HepG2 (cell line): ENCODE data around the gene STX2. TPM values are rescaled to one million over a fixed set of nuclear protein-coding genes. Genes with fewer than 3 reads are reported as not detected.

Experiments
- CBFB ChIP-seq: sonication (generic); formaldehyde crosslinking; IDR thresholded peaks from 2 replicates; pipeline ENCODE4 v1.4.0; 2020; ENCODE audit warnings: missing genetic modification reagents
- EP300 ChIP-seq, 3 experiments: sonication (generic) in 1 of 3; formaldehyde crosslinking in 1 of 3; IDR thresholded peaks; 2 replicates each; pipeline versions ENCODE4 v1.5.1 to v1.6.1; 2011 to 2020; ENCODE audit warnings: low read depth in 2 of 3, low read length in 2 of 3, borderline replicate concordance in 1 of 3, improper control_type of control experiment in 1 of 3, mild to moderate bottlenecking in 1 of 3, missing genetic modification reagents in 1 of 3, moderate library complexity in 1 of 3
- ERF ChIP-seq: IDR thresholded peaks from 2 replicates; pipeline ENCODE4 v1.6.1; 2018; ENCODE audit warnings: missing biosample characterization, missing genetic modification reagents
- FOXA3 ChIP-seq: IDR thresholded peaks from 2 replicates; pipeline ENCODE4 v1.6.1; 2016; ENCODE audit warnings: missing genetic modification reagents, missing compliant biosample characterization
- HINFP ChIP-seq: sonication (generic); formaldehyde crosslinking; IDR thresholded peaks from 2 replicates; pipeline ENCODE4 v1.4.0; 2020; ENCODE audit warnings: low read depth, mild to moderate bottlenecking, missing genetic modification reagents
- PITX1 ChIP-seq: sonication (generic); formaldehyde crosslinking; IDR thresholded peaks from 2 replicates; pipeline ENCODE4 v1.5.1; 2020; ENCODE audit warnings: mild to moderate bottlenecking, missing genetic modification reagents
- POLR2G ChIP-seq: fragments of 200-400 bp; formaldehyde crosslinking; IDR thresholded peaks from 2 replicates; pipeline ENCODE4 v1.6.1; 2018; ENCODE audit warnings: mild to moderate bottlenecking, low read depth, low read length, moderate library complexity
- RFX1 ChIP-seq: fragments of 450-650 bp; IDR thresholded peaks from 2 replicates; pipeline ENCODE4 v1.6.1; 2017
- SALL1 ChIP-seq: sonication (generic); formaldehyde crosslinking; IDR thresholded peaks from 2 replicates; pipeline ENCODE4 v1.8.0; 2022; ENCODE audit warnings: mild to moderate bottlenecking, missing genetic modification reagents
- ZBTB3 ChIP-seq: sonication (generic); formaldehyde crosslinking; IDR thresholded peaks from 2 replicates; pipeline ENCODE4 v1.4.0; 2020; ENCODE audit warnings: low read depth, mild to moderate bottlenecking, moderate library complexity, missing genetic modification reagents, borderline replicate concordance
- ZNF558 ChIP-seq: sonication (generic); formaldehyde crosslinking; IDR thresholded peaks from 2 replicates; pipeline ENCODE4 v1.9.0; 2022; ENCODE audit warnings: mild to moderate bottlenecking, missing genetic modification reagents, borderline replicate concordance
- polyA plus RNA-seq, 8 experiments: library from polyadenylated mRNA; depleted of rRNA in 3 of 8; stranded (reverse) in 7 of 8; unstranded in 1 of 8; fragments of >200 nt; fragmentation: Illumina TruSeq in 4 of 8; extraction: Trizol in 4 of 8; gene quantifications; 2 replicates each; pipeline versions ENCODE4 v1.2.1 to v1.2.3, GENCODE V29; 2011 to 2016; ENCODE audit warnings: low read depth in 4 of 8, missing spikeins in 1 of 8, mixed read lengths in 1 of 8; ENCODE audit not compliant: insufficient read depth in 1 of 8
- total RNA-seq, 5 experiments: library from RNA; depleted of rRNA; stranded (reverse); fragments of >200 nt; fragmentation: Illumina TruSeq; extraction: Trizol; gene quantifications; 2 replicates each; pipeline ENCODE4 v1.2.3, GENCODE V29; 2016; ENCODE audit warnings: low read depth in 1 of 5
- TF ChIP-seq, protein P1 (sequence below): IDR thresholded peaks from 2 replicates; pipeline ENCODE4 v1.6.1; 2016; ENCODE audit warnings: low read depth, borderline replicate concordance
- TF ChIP-seq, protein P2 (sequence below): sonication (generic); formaldehyde crosslinking; IDR thresholded peaks from 2 replicates; pipeline ENCODE4 v1.5.1; 2020; ENCODE audit warnings: mild to moderate bottlenecking, missing genetic modification reagents, moderate library complexity
- TF ChIP-seq, protein P3 (sequence below): IDR thresholded peaks from 2 replicates; pipeline ENCODE4 v1.6.1; 2016; ENCODE audit warnings: low read depth, control low read depth
- TF ChIP-seq, protein P4 (sequence below): sonication (generic); formaldehyde crosslinking; IDR thresholded peaks from 2 replicates; pipeline ENCODE4 v1.4.0; 2020; ENCODE audit warnings: missing genetic modification reagents
- TF ChIP-seq, protein P5 (sequence below): IDR thresholded peaks from 2 replicates; pipeline ENCODE4 v1.6.1; 2016; ENCODE audit warnings: missing biosample characterization, missing genetic modification reagents, low read depth

STX2 gene
- total and polyA plus RNA-seq, 2 of the 13 experiments (the other 11 are each of a cell fraction or from before 2014, with no cell fraction given) = 13.4 to 25.1 TPM

- peak in 1 of 2 experiments; percentile 34; a peak in 1 of 4 replicates for TF ChIP-seq EP300 (IDR thresholded peaks at IDR 0.05; ENCODE audit: low read depth in 2 of 2, low read length in 2 of 2)
- 0 out of 2 replicates have a peak, but pooled peaks have one; percentile 17 for TF ChIP-seq EP300 (CRISPR knock-in tag; IDR thresholded peaks at IDR 0.05; ENCODE audit: borderline replicate concordance)
- TF ChIP-seq, protein P1, sequence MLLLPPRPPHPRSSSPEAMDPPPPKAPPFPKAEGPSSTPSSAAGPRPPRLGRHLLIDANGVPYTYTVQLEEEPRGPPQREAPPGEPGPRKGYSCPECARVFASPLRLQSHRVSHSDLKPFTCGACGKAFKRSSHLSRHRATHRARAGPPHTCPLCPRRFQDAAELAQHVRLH (CRISPR knock-in tag) = peak; percentile 49; the same call in 1 of the 2 replicates
- peak; percentile 33; the same call in 1 of the 2 replicates for TF ChIP-seq CBFB (CRISPR knock-in tag)
- TF ChIP-seq POLR2G = 0 out of 2 replicates have a peak, but pooled peaks have one; percentile 51
- TF ChIP-seq ERF (CRISPR knock-in tag) = 0 out of 2 replicates have a peak, but pooled peaks have one; percentile 18
- 0 out of 2 replicates have a peak, but pooled peaks have one; percentile 14 for TF ChIP-seq ZBTB3 (CRISPR knock-in tag)
- TF ChIP-seq, protein P2, sequence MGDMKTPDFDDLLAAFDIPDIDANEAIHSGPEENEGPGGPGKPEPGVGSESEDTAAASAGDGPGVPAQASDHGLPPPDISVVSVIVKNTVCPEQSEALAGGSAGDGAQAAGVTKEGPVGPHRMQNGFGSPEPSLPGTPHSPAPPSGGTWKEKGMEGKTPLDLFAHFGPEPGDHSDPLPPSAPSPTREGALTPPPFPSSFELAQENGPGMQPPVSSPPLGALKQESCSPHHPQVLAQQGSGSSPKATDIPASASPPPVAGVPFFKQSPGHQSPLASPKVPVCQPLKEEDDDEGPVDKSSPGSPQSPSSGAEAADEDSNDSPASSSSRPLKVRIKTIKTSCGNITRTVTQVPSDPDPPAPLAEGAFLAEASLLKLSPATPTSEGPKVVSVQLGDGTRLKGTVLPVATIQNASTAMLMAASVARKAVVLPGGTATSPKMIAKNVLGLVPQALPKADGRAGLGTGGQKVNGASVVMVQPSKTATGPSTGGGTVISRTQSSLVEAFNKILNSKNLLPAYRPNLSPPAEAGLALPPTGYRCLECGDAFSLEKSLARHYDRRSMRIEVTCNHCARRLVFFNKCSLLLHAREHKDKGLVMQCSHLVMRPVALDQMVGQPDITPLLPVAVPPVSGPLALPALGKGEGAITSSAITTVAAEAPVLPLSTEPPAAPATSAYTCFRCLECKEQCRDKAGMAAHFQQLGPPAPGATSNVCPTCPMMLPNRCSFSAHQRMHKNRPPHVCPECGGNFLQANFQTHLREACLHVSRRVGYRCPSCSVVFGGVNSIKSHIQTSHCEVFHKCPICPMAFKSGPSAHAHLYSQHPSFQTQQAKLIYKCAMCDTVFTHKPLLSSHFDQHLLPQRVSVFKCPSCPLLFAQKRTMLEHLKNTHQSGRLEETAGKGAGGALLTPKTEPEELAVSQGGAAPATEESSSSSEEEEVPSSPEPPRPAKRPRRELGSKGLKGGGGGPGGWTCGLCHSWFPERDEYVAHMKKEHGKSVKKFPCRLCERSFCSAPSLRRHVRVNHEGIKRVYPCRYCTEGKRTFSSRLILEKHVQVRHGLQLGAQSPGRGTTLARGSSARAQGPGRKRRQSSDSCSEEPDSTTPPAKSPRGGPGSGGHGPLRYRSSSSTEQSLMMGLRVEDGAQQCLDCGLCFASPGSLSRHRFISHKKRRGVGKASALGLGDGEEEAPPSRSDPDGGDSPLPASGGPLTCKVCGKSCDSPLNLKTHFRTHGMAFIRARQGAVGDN (CRISPR knock-in tag) = peak; percentile 60; the same call in 1 of the 2 replicates
- TF ChIP-seq, protein P3, sequence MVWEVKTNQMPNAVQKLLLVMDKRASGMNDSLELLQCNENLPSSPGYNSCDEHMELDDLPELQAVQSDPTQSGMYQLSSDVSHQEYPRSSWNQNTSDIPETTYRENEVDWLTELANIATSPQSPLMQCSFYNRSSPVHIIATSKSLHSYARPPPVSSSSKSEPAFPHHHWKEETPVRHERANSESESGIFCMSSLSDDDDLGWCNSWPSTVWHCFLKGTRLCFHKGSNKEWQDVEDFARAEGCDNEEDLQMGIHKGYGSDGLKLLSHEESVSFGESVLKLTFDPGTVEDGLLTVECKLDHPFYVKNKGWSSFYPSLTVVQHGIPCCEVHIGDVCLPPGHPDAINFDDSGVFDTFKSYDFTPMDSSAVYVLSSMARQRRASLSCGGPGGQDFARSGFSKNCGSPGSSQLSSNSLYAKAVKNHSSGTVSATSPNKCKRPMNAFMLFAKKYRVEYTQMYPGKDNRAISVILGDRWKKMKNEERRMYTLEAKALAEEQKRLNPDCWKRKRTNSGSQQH (CRISPR knock-in tag) = peak; percentile 50; the same call in 1 of the 2 replicates
- TF ChIP-seq HINFP (CRISPR knock-in tag) = peak; percentile 65; the same call in 1 of the 2 replicates
- TF ChIP-seq ZNF558 (CRISPR knock-in tag) = no peak
- TF ChIP-seq PITX1 (CRISPR knock-in tag) = peak; percentile 51; the same call in 1 of the 2 replicates
- TF ChIP-seq, protein P4, sequence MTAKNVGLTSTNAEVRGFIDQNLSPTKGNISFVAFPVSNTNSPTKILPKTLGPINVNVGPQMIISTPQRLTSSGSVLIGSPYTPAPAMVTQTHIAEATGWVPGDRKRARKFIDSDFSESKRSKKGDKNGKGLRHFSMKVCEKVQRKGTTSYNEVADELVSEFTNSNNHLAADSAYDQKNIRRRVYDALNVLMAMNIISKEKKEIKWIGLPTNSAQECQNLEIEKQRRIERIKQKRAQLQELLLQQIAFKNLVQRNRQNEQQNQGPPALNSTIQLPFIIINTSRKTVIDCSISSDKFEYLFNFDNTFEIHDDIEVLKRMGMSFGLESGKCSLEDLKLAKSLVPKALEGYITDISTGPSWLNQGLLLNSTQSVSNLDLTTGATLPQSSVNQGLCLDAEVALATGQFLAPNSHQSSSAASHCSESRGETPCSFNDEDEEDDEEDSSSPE (CRISPR knock-in tag) = 0 out of 2 replicates have a peak, but pooled peaks have one; percentile 36
- TF ChIP-seq FOXA3 = 0 out of 2 replicates have a peak, but pooled peaks have one; percentile 29
- TF ChIP-seq, protein P5, sequence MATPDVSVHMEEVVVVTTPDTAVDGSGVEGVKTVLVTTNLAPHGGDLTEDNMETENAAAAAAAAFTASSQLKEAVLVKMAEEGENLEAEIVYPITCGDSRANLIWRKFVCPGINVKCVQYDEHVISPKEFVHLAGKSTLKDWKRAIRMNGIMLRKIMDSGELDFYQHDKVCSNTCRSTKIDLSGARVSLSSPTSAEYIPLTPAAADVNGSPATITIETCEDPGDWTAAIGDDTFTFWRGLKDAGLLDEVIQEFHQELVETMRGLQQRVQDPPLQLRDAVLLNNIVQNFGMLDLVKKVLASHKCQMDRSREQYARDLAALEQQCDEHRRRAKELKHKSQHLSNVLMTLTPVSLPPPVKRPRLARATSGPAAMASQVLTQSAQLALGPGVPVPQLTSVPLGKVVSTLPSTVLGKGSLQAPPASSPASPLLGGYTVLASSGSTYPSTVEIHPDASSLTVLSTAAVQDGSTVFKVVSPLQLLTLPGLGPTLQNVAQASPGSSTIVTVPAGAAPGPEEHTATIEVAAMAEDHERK (CRISPR knock-in tag) = no peak
- peak; percentile 33; the same call in 1 of the 2 replicates for TF ChIP-seq RFX1
- peak; percentile 70 for TF ChIP-seq SALL1 (CRISPR knock-in tag)
These were observed at the start of gene STX2 (continued) for GRCh38 chr12:130838951-130839769.
